Choroid plexus epithelial cell (primary cell): ENCODE measurements around the gene TUSC7.

ENCODE experiments used
- DNase-seq: peaks from one replicate; pipeline ENCODE4 v3.0.0-alpha.2; 2010; ENCODE audit warnings: low read depth
- H3K4me3 ChIP-seq: 2 replicates; pipeline ENCODE4 v1.5.1; 2011; ENCODE audit warnings: low read depth, mild to moderate bottlenecking, control low read depth, low read length, moderate library complexity
- TF ChIP-seq, protein P1 (sequence below): conservative IDR thresholded peaks from 2 replicates; pipeline ENCODE4 v1.5.1; 2011; ENCODE audit warnings: low read depth, mild to moderate bottlenecking, control low read depth, inconsistent platforms, low read length, moderate library complexity

Gene TUSC7

DNA sequence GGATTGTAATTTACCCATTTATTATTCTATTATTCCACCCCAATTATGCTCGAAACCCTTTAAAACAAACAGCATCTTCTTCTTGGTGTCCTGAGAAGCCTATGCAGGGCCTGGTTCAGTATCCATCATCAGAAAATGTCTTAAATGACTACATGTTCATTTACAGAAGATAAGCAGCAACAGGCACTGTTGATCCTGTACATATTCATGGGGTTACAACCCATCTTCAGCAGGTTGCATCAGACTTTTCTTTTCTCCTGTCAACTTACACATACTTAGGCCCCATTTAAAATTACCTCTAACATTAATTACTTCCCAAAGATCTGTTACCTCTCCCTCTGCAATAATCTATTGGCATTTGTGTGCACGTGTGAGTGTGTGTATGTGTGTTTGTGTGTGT is 18.9 kb downstream of the TUSC7 start:
- no peak for DNase-seq
- no peak overlapping the region for H3K4me3 ChIP-seq
- TF ChIP-seq, protein P1, sequence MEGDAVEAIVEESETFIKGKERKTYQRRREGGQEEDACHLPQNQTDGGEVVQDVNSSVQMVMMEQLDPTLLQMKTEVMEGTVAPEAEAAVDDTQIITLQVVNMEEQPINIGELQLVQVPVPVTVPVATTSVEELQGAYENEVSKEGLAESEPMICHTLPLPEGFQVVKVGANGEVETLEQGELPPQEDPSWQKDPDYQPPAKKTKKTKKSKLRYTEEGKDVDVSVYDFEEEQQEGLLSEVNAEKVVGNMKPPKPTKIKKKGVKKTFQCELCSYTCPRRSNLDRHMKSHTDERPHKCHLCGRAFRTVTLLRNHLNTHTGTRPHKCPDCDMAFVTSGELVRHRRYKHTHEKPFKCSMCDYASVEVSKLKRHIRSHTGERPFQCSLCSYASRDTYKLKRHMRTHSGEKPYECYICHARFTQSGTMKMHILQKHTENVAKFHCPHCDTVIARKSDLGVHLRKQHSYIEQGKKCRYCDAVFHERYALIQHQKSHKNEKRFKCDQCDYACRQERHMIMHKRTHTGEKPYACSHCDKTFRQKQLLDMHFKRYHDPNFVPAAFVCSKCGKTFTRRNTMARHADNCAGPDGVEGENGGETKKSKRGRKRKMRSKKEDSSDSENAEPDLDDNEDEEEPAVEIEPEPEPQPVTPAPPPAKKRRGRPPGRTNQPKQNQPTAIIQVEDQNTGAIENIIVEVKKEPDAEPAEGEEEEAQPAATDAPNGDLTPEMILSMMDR = no peak

DNA sequence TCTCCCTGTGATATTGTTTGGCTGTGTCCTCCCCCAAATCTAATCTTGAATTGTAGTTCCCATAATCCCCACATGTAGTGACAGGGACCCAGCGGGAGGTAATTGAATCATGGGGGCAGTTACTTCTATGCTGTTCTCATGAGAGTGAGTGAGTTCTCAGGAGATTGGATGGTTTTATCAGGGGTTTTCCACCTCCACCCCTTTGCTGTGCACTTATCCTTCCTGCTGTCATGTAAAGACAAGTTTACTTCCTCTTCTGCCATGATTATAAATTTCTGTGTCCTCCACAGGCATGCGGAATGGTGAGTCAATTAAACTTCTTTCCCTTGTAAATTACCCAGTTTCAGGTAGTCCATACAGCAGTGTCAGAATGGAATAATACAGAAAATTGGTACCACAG is 24.7 kb downstream of the TUSC7 start:
- TF ChIP-seq, protein P1 = no peak

DNA sequence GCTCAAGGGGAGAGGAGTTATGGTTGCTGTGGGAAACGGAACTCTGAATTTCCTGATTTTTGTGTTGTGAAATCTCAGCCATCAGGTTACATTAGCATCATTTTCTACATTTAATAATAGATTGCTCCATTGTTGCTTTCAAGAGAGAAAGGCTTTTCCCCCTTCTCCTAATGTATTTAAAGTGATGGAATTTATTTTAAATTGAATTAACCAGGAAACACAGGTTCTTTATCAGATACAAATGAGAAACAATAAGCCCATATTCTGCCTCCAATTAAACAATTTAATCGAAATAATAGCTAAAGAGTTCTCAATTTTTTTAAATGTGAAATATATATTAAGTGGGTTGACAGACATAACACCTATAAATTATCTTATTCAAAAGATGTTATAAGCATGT is 30.1 kb downstream of the TUSC7 start:
- H3K4me3 ChIP-seq = no peak overlapping the region
- TF ChIP-seq, protein P1 = no peak
- no peak for DNase-seq

More for the DNA sequence above, 24.7 kb downstream of the TUSC7 start:
- H3K4me3 ChIP-seq = no peak overlapping the region
- no peak for DNase-seq

DNA sequence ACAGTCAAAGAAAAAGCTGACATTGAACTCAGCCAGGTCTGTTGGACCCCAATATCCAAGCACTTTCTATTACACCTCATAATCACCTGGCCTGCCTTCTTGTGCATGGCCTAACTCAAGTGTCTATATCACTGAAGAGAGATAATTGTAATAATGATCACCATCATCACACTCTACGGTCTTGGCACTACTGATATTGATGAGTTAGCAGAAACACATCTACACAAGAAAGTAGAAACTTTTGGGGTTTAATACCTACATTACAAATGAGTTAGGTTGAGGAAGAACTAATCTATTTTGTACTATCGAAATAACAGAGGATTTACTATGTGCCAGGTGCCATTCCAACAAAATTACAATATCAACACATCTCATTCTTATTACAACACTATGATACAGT is 30.7 kb downstream of the TUSC7 start:
- H3K4me3 ChIP-seq = no peak overlapping the region
- TF ChIP-seq, protein P1 = no peak
- DNase-seq = no peak

DNA sequence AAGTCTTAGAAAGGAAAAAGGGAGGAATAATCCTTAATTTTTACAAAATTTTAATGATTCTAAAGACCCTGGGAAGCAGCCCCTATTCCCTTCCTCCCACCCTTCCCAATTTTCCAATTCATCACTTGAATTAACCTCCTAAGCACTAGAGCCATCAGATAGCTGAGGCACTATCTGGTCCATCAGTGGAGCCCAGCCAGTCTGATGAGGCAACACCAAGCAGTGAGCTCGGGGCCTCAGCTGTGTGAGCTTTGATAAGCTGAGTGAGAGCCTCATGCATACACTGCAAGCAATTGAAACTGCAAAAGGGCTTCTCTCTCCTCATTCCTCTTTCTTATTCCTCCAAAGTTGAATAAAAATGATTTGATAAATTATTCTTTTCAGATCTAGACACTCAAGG is 31.9 kb downstream of the TUSC7 start:
- no peak for DNase-seq
- no peak overlapping the region for H3K4me3 ChIP-seq
- TF ChIP-seq, protein P1 = no peak

DNA sequence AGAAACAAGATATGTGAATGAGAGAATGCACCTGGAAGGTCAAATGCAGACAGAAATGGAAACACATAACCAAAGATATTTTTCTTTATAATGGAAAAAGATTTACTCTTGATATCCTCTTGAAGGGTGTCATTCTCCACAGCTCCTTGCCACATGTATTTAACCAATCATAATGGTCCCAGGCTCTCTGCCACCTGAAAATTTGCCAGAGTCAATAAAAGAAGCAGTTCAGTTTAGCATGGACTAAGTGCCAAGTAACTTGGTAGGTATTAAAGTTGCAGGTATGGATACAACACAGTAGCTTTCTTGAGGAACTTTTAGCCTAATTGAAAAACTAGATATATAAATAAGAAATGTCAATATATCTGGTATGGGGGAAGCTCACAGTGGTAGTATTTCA is 33.5 kb downstream of the TUSC7 start:
- DNase-seq = no peak
- TF ChIP-seq, protein P1 = no peak
- no peak overlapping the region for H3K4me3 ChIP-seq

DNA sequence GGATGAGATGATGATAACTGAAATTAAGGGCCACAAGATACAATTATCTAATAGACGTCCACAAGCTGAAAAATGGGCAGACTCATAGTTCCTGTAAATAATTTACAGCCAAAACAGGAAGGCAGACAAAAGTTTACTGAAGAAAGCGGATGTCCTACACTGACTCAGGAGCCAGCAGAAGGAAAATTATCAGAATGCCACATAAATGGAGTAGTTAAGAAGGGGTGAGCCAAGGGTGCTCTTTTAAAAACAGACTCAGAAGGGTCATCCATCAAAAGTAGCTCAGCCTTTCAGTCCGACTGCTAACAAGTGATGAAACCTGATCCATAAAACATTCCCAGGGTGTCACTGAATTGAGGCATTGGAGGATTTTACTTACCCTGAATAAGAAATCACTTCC is 39.8 kb downstream of the TUSC7 start:
- DNase-seq = no peak
- no peak overlapping the region for H3K4me3 ChIP-seq
- TF ChIP-seq, protein P1 = no peak
